Muscle layer of colon (tissue), 2 donors: ENCODE data around the gene CACNA1A.
"Not testable (repeated sequence)": the region's sequence is repeated elsewhere in the genome, so short reads cannot be mapped to it uniquely, and the experiment has no call there.

ENCODE experiments used
- H3K27ac ChIP-seq: one replicate; pipeline ENCODE4 v1.7.0; 2013; ENCODE audit warnings: low read depth, mild to moderate bottlenecking, low read length, moderate library complexity
- H3K27me3 ChIP-seq, 2 donors: one replicate each; pipeline ENCODE4 v1.7.0; 2013; ENCODE audit warnings: low read length in 2 of 2, mild to moderate bottlenecking in 2 of 2; ENCODE audit not compliant: insufficient read depth in 2 of 2, control insufficient read depth in 1 of 2
- H3K36me3 ChIP-seq: one replicate; pipeline ENCODE4 v1.7.0; 2013; ENCODE audit warnings: mild to moderate bottlenecking, low read length; ENCODE audit not compliant: insufficient read depth
- H3K4me1 ChIP-seq: one replicate; pipeline ENCODE4 v1.7.0; 2013; ENCODE audit warnings: mild to moderate bottlenecking, low read length; ENCODE audit not compliant: insufficient read depth
- H3K4me3 ChIP-seq, 2 donors: one replicate each; pipeline ENCODE4 v1.7.0; 2013; ENCODE audit warnings: low read length in 2 of 2, low read depth in 1 of 2, mild to moderate bottlenecking in 1 of 2, moderate library complexity in 1 of 2
- H3K9ac ChIP-seq: one replicate; pipeline ENCODE4 v1.7.0; 2013; ENCODE audit warnings: low read length
- H3K9me3 ChIP-seq: one replicate; pipeline ENCODE4 v1.7.0; 2013; ENCODE audit warnings: mild to moderate bottlenecking, low read length
- donor health status: abdominal sarcoma.
- donor health status: Adenocarcinoma of cecum.

The CACNA1A gene

GRCh38 chr19:13256918-13257317 lies 249.4 kb downstream of the CACNA1A start:
- Histone ChIP-seq H3K9me3 (no peaks in the 10 kb centered on the region), H3K27ac (no peak overlapping the region), H3K9ac (no peak overlapping the region), H3K27me3 (no peaks in the 10 kb centered on the region), H3K36me3 (no peaks in the 10 kb centered on the region), H3K4me3 (no peak overlapping the region), H3K4me1 (no peaks in the 10 kb centered on the region)

GRCh38 chr19:13256398-13256797 lies 249.9 kb downstream of the CACNA1A start:
- not testable (repeated sequence) for H3K36me3 ChIP-seq, H3K9ac ChIP-seq, H3K4me1 ChIP-seq, H3K27me3 ChIP-seq, H3K4me3 ChIP-seq, H3K9me3 ChIP-seq, H3K27ac ChIP-seq

DNA sequence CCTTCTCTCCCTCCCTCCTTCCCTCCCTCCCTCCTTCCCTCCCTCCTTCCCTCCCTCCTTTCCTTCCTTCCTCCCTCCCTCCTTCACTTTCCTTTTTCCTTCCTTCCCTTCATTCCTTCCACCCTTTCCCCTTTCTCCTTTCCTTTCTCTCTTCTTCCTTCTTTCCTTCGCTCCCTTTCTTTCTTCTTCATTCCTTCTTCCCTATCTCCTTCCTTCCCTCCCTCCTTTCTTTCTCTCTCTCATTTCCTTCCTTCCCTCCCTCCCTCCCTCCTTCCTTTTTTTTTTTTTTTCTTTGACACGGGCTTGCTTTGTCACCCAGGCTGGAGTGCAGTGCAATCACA lies 250.6 kb downstream of the CACNA1A start:
- H3K9me3 ChIP-seq: no peaks in the 10 kb centered on the region
- H3K27me3 ChIP-seq: no peaks in the 10 kb centered on the region
- no peak overlapping the region for H3K9ac ChIP-seq
- H3K27ac ChIP-seq: no peak overlapping the region
- no peaks in the 10 kb centered on the region for H3K36me3 ChIP-seq
- H3K4me1 ChIP-seq: no peaks in the 10 kb centered on the region
- no peak overlapping the region for H3K4me3 ChIP-seq

DNA sequence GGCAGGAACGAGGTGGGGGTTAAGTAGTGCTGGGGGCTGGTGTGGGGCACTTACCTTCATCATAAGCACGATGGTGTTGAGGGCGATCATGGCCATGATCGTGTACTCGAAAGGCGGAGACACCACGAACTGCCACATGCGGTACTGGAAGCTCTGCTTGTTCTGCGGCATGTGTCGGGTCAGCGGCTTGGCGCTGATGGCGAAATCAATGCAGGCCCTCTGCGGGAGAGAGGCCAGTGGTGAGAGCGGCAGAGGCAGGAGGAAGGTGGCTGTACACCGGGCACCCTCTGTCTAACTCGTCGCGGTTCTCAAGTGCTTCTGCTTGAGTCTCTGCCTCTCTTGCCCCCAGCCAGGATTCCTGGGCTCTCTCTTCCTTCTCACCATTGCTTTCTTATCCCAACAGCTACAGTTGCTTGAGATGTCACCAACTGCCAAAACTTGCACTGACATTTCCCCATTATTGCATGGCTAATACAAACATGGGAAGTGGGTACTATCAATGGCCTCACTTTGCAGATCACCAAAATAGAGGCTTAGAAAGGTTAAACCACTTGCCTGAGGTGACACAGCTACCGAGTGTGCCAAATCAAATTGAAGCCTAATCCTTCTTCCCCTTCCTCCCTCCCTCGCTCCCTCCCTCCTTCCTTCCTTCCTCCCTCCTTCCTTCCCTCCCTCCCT lies 251.1 kb downstream of the CACNA1A start:
- no peaks in the 10 kb centered on the region for H3K4me1 ChIP-seq
- no peaks in the 10 kb centered on the region for H3K9me3 ChIP-seq
- no peak overlapping the region for H3K9ac ChIP-seq
- no peaks in the 10 kb centered on the region for H3K27me3 ChIP-seq
- no peak overlapping the region for H3K27ac ChIP-seq
- no peaks in the 10 kb centered on the region for H3K36me3 ChIP-seq
- no peak overlapping the region for H3K4me3 ChIP-seq

DNA sequence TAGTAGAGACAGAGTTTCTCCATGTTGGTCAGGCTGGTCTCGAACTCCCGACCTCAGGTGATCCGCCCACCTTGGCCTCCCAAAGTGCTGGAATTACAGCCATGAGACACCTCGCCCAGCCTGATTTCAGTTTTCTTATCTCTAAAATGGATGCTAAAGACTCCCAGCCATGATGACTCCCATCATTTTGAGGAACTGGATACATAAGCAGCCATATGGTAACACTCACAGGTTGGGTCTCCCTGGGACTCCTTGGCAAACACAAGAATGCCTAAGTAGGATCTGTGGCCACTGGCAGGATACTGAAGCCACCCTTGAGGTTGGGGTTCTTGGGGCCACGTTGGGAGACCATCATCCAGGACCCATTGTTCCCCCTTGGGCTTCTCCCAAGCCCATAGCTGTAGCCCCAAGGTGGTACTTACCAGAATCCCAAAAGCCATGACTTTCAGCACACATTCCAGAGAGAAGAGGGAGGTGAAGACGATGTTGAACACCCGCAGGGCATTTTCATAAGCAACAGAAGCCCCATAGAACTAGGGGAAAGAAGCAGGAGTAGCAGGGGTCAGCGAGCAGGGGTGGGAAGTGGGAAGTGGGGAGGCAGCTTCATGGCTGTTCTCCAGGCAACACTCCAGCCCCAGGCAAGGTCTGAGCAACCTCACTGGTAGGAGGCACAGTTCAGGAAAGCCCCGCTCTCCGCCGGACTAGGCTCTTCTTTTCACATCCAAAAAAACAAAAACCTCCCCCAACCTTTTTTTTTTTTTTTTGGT lies 253.5 kb downstream of the CACNA1A start:
- Histone ChIP-seq H3K9ac (no peak overlapping the region), H3K27me3 (no peaks in the 10 kb centered on the region), H3K36me3 (no peaks in the 10 kb centered on the region), H3K9me3 (no peaks in the 10 kb centered on the region), H3K27ac (no peak overlapping the region), H3K4me1 (no peaks in the 10 kb centered on the region), H3K4me3 (no peak overlapping the region)

- Histone ChIP-seq H3K27me3 (no peaks in the 10 kb centered on the region), H3K36me3 (no peaks in the 10 kb centered on the region), H3K4me1 (no peaks in the 10 kb centered on the region), H3K9me3 (no peaks in the 10 kb centered on the region), H3K27ac (no peak overlapping the region), H3K9ac (no peak overlapping the region), H3K4me3 (no peak overlapping the region)
Observed at GRCh38 chr19:13244920-13245319, 261.4 kb downstream of the CACNA1A start.

- Histone ChIP-seq H3K9me3 (no peaks in the 10 kb centered on the region), H3K4me3 (no peak overlapping the region), H3K9ac (no peak overlapping the region), H3K4me1 (no peaks in the 10 kb centered on the region), H3K27me3 (peaks cover 0 to 6% of the 10 kb centered on the region in 2 donors), H3K27ac (no peak overlapping the region), H3K36me3 (no peaks in the 10 kb centered on the region)
Observed at GRCh38 chr19:13241231-13242104, 264.8 kb downstream of the CACNA1A start.

DNA sequence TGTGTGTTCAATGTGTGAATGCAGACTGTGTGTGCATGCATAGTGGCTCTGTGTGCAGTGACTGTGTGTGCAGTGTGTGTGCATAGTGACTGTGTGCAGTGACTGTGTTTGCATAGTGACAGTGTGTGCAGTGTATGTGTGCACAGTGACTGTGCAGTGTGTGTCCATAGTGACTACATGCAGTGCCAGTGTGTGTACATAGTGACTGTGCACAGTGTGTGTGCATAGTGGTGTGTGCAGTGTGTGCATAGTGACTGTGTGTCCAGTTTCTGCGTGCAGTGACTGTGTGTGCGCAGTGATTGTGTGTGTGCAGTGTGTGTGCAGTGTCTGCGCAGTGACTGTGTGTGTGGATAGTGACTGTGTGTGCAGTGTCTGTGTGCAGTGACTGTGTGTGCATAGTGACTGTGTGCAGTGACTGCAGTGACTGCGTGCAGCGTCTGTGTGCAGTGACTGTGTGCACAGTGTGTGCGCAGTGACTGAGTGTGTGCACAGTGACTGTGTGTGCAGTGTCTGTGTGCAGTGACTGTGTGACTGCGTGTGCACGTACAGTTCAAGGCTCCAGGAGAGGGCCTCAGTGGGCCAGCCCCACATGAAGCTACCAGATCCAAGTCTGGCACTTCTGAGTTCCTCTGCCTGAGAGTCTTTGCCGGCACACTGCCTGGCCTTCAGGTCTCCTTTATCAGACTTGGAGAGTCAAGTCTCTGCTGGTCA lies 265.8 kb downstream of the CACNA1A start:
- Histone ChIP-seq H3K27me3 (peaks cover 0 to 6% of the 10 kb centered on the region in 2 donors), H3K27ac (no peak overlapping the region), H3K9ac (no peak overlapping the region), H3K4me1 (no peaks in the 10 kb centered on the region), H3K9me3 (peaks cover under 1% of the 10 kb centered on the region), H3K4me3 (no peak overlapping the region), H3K36me3 (no peaks in the 10 kb centered on the region)

- no peaks in the 10 kb centered on the region for H3K4me1 ChIP-seq
- no peak overlapping the region for H3K9ac ChIP-seq
- H3K4me3 ChIP-seq: no peak overlapping the region
- H3K27me3 ChIP-seq: peaks cover 0 to 13% of the 10 kb centered on the region in 2 donors
- H3K27ac ChIP-seq: no peak overlapping the region
- no peaks in the 10 kb centered on the region for H3K36me3 ChIP-seq
- H3K9me3 ChIP-seq: peaks cover 8% of the 10 kb centered on the region
Observed at GRCh38 chr19:13238891-13239534, 267.3 kb downstream of the CACNA1A start.

- H3K4me1 ChIP-seq: no peaks in the 10 kb centered on the region
- no peaks in the 10 kb centered on the region for H3K36me3 ChIP-seq
- H3K27me3 ChIP-seq: peaks cover 0 to 13% of the 10 kb centered on the region in 2 donors
- no peak overlapping the region for H3K27ac ChIP-seq
- no peak overlapping the region for H3K4me3 ChIP-seq
- no peak overlapping the region for H3K9ac ChIP-seq
- H3K9me3 ChIP-seq: peaks cover 8% of the 10 kb centered on the region
Observed at GRCh38 chr19:13234518-13234917, 271.8 kb downstream of the CACNA1A start.
